AG04450 (cell line): Measurements from ENCODE around the gene FKBP1A. TPM values are rescaled to one million over a fixed set of nuclear protein-coding genes. Genes with fewer than 3 reads are reported as not detected.

Experiments
- CTCF ChIA-PET: fragments of 300-600, 350-600 bp; formaldehyde crosslinking; extraction: SDS; loops from one replicate; lab custom pipeline; 2022; ENCODE audit warnings: antibody characterized with exemption, inconsistent platforms; lab: Charles Lee
- POLR2A ChIA-PET: fragments of 350-600 bp; formaldehyde crosslinking; extraction: SDS; loops from one replicate; lab custom pipeline; 2021; ENCODE audit warnings: antibody characterized with exemption, inconsistent platforms; lab: Yijun Ruan, JAX
- DNase-seq: peaks from one replicate; pipeline ENCODE4 v3.0.0-alpha.2; 2011; ENCODE audit warnings: low read depth, low spot score
- H3K27ac ChIP-seq: one replicate; pipeline ENCODE4 v1.5.1; 2012; ENCODE audit warnings: low read depth, low read length, control low read depth
- H3K27me3 ChIP-seq: one replicate; pipeline ENCODE4 v1.6.0; 2012; ENCODE audit warnings: low read length; ENCODE audit not compliant: control insufficient read depth, insufficient read depth
- H3K4me3 ChIP-seq: 2 replicates; pipeline ENCODE4 v1.5.1; 2011; ENCODE audit warnings: mild to moderate bottlenecking, low read depth, low read length, control low read depth
- H3K9me3 ChIP-seq: 2 replicates; pipeline ENCODE4 v1.5.1; 2012; ENCODE audit warnings: low read length; ENCODE audit not compliant: control insufficient read depth, insufficient read depth
- CTCF ChIP-seq: IDR thresholded peaks from 2 replicates; pipeline ENCODE4 v1.5.1; 2011; ENCODE audit warnings: low read depth, low read length, control low read depth, inconsistent platforms
- polyA plus RNA-seq: library from polyadenylated mRNA; depleted of rRNA; stranded (reverse); fragments of >200 nt; gene quantifications from 2 replicates; pipeline ENCODE4 v1.2.3, GENCODE V29; 2011

Gene FKBP1A
- polyA plus RNA-seq, 1 experiment = 579 TPM

GRCh38 chr20:1338801-1339200 lies 54.1 kb downstream of the FKBP1A start:
- Histone ChIP-seq H3K9me3 (no peaks in the 10 kb centered on the region), H3K4me3 (no peak overlapping the region), H3K27me3 (no peaks in the 10 kb centered on the region), H3K27ac (no peak overlapping the region)
- POLR2A ChIA-PET = no interaction called here
- CTCF ChIA-PET = no interaction called here
- DNase-seq = no peak
- no peak for TF ChIP-seq CTCF

- no peak overlapping the region for H3K27ac ChIP-seq
- H3K4me3 ChIP-seq = no peak overlapping the region
- no peaks in the 10 kb centered on the region for H3K9me3 ChIP-seq
- TF ChIP-seq CTCF = no peak
- POLR2A ChIA-PET = no interaction called here
- H3K27me3 ChIP-seq = no peaks in the 10 kb centered on the region
- CTCF ChIA-PET = no interaction called here
- no peak for DNase-seq
Observed at GRCh38 chr20:1338096-1338495, 54.8 kb downstream of the FKBP1A start.

- no peak overlapping the region for H3K4me3 ChIP-seq
- POLR2A ChIA-PET = no interaction called here
- H3K27me3 ChIP-seq = no peaks in the 10 kb centered on the region
- no peaks in the 10 kb centered on the region for H3K9me3 ChIP-seq
- no peak overlapping the region for H3K27ac ChIP-seq
- CTCF ChIA-PET = no interaction called here
- no peak for DNase-seq
- TF ChIP-seq CTCF = no peak
Observed at GRCh38 chr20:1337441-1337840, 55.4 kb downstream of the FKBP1A start.

- Histone ChIP-seq H3K4me3 (no peak overlapping the region), H3K9me3 (no peaks in the 10 kb centered on the region), H3K27ac (peak overlapping the region; percentile 21), H3K27me3 (no peaks in the 10 kb centered on the region)
- CTCF ChIA-PET = interaction anchor here (1.2 kb wide), 1 partner anchor 100 kb away, joined by 3 read pairs; no protein-coding TSS in a partner anchor
- POLR2A ChIA-PET = no interaction called here
- no peak for TF ChIP-seq CTCF
- no peak for DNase-seq
Observed at GRCh38 chr20:1336699-1337367, 56.0 kb downstream of the FKBP1A start.

DNA sequence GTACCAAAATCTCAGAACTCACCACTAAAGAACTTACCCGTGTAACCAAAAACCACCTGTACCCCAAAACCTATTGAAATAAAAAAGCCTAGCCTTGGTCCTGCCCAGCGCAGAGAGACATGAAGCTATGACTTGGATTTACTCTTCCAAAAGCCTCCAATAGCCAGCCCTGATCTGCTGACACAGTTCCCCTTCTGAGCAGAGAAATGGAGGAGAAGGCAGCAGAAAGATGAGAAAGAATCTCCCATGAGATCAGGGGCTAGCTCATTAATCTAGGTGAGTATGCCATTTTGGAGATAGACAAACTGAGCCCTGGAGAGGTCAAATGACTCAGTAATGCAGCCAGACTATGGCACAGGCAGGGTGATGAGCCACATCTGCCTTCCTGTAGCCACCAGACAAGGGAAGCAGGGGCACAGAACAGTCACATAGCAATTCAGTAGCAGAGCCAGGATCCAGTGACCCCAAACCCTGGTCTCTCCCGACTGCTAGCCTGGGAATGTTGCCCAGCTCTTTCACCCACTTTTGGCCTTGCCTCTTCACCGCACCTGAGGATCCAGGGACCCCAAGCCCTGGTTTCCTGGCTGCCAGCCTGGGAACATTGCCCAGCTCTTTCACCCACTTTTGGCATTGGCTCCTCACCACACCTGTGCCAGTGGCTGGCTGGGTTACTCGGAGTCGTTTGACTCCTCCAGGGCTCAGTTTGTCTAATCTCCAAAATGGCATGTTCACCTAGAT lies 56.7 kb downstream of the FKBP1A start:
- no peak for TF ChIP-seq CTCF
- H3K27me3 ChIP-seq = no peaks in the 10 kb centered on the region
- DNase-seq = no peak
- H3K27ac ChIP-seq = no peak overlapping the region
- no peak overlapping the region for H3K4me3 ChIP-seq
- CTCF ChIA-PET = interaction anchor here (1.2 kb wide), 1 partner anchor 101 kb away, joined by 3 read pairs; no protein-coding TSS in a partner anchor
- no peaks in the 10 kb centered on the region for H3K9me3 ChIP-seq
- POLR2A ChIA-PET = no interaction called here
